Endothelial cell of umbilical vein (primary cell): ENCODE measurements around the gene GTF2H4. TPM values are rescaled to one million over a fixed set of nuclear protein-coding genes. Genes with fewer than 3 reads are reported as not detected.

Experiments used
- BruUV-seq: library from RNA; stranded (reverse); fragments of 400-500 nt; replicated peaks from 2 replicates; lab custom pipeline; 2021; lab: Mats Ljungman, UMichigan
- CTCF ChIA-PET: fragments of 300-600, 350-600 bp; sonication (Branson Sonifier 250); formaldehyde crosslinking; loops from one replicate; lab custom pipeline; 2021; ENCODE audit warnings: antibody characterized with exemption, inconsistent platforms; lab: Charles Lee
- POLR2A ChIA-PET: fragments of 300-600, 350-600 bp; sonication (Branson Sonifier 250); formaldehyde crosslinking; loops from one replicate; lab custom pipeline; 2021; ENCODE audit warnings: antibody characterized with exemption, inconsistent platforms; lab: Charles Lee
- DNase-seq: peaks from one replicate; pipeline ENCODE4 v3.0.0-alpha.2; 2011; ENCODE audit warnings: low read depth, low spot score
- FAIRE-seq: peaks from 2 replicates; lab custom pipeline; 2011; peaks lifted over from hg19 to GRCh38; lab: Jason Lieb, UNC
- H2AFZ ChIP-seq: 2 replicates; pipeline ENCODE4 v1.6.0; 2012; ENCODE audit warnings: low read depth, low read length, control low read depth, inconsistent platforms
- H3K27ac ChIP-seq: 2 replicates; pipeline ENCODE4 v1.5.1; 2011; ENCODE audit warnings: low read depth, mild to moderate bottlenecking, control low read depth, low read length, moderate library complexity; ENCODE audit not compliant: insufficient read depth
- H3K27me3 ChIP-seq, 2 experiments: 2 replicates each; pipeline versions ENCODE4 v1.6.0 to v1.6.1; 2011; ENCODE audit warnings: low read length in 2 of 2, mixed read lengths in 1 of 2; ENCODE audit not compliant: control insufficient read depth in 2 of 2, insufficient read depth in 2 of 2
- H3K36me3 ChIP-seq, 2 experiments: 2 replicates in 1 of 2; 3 replicates in 1 of 2; pipeline ENCODE4 v1.5.1; 2011; ENCODE audit warnings: low read length in 2 of 2, mild to moderate bottlenecking in 1 of 2, moderate library complexity in 1 of 2; ENCODE audit not compliant: control insufficient read depth in 2 of 2, insufficient read depth in 2 of 2; ENCODE audit errors: extremely low read depth in 1 of 2
- H3K4me1 ChIP-seq: 3 replicates; pipeline ENCODE4 v1.5.1; 2011; ENCODE audit warnings: mild to moderate bottlenecking, low read length; ENCODE audit not compliant: control insufficient read depth, insufficient read depth; ENCODE audit errors: extremely low read depth
- H3K4me2 ChIP-seq: 2 replicates; pipeline ENCODE4 v1.6.1; 2011; ENCODE audit warnings: low read length, control low read depth, mixed read lengths; ENCODE audit not compliant: insufficient read depth
- H3K4me3 ChIP-seq, 3 experiments: fragments of 200-600 bp in 1 of 3; sonication (generic), shearing (Covaris generic) in 1 of 3; replicated peaks in 1 of 3; 2 replicates each; pipeline ENCODE4 v1.5.1; 2011 to 2016; ENCODE audit warnings: control low read depth in 3 of 3, low read length in 3 of 3, mild to moderate bottlenecking in 2 of 3, inconsistent platforms in 1 of 3, low read depth in 1 of 3, moderate library complexity in 1 of 3; ENCODE audit not compliant: insufficient read depth in 1 of 3
- H3K79me2 ChIP-seq: 2 replicates; pipeline ENCODE4 v1.6.0; 2012; ENCODE audit warnings: low read length, inconsistent platforms; ENCODE audit not compliant: control insufficient read depth, insufficient read depth
- H3K9ac ChIP-seq: replicated peaks from 2 replicates; pipeline ENCODE3; 2011; ENCODE audit warnings: low read length, control low read depth; ENCODE audit not compliant: insufficient read depth; ENCODE audit errors: extremely low read depth
- H3K9me1 ChIP-seq: replicated peaks from 3 replicates; pipeline ENCODE4 v1.6.0; 2011; ENCODE audit warnings: mild to moderate bottlenecking, low read length; ENCODE audit not compliant: control insufficient read depth, insufficient read depth; ENCODE audit errors: extremely low read depth
- H3K9me3 ChIP-seq: replicated peaks from 2 replicates; pipeline ENCODE4 v1.5.1; 2012; ENCODE audit warnings: low read length, inconsistent platforms; ENCODE audit not compliant: control insufficient read depth, insufficient read depth
- H4K20me1 ChIP-seq: replicated peaks from 2 replicates; pipeline ENCODE3; 2011; ENCODE audit warnings: mild to moderate bottlenecking, low read length; ENCODE audit not compliant: control insufficient read depth, insufficient read depth; ENCODE audit errors: extremely low read depth
- CTCF ChIP-seq, 2 donors: IDR thresholded peaks; 1 replicate in 1 of 2; 2 replicates in 1 of 2; pipeline ENCODE4 v1.5.1; 2011; ENCODE audit warnings: low read length in 2 of 2, mild to moderate bottlenecking in 2 of 2, moderate library complexity in 2 of 2, control low read depth in 1 of 2, inconsistent platforms in 1 of 2, low read depth in 1 of 2; ENCODE audit not compliant: insufficient read depth in 1 of 2; ENCODE audit errors: extremely low read depth in 1 of 2
- EZH2 ChIP-seq: IDR thresholded peaks from 2 replicates; pipeline ENCODE4 v1.6.1; 2012; ENCODE audit warnings: borderline replicate concordance, low read depth, mild to moderate bottlenecking, moderate library complexity, low read length, inconsistent platforms; ENCODE audit not compliant: severe bottlenecking
- FOS ChIP-seq: IDR thresholded peaks from 2 replicates; pipeline ENCODE4 v1.6.1; 2011; ENCODE audit warnings: mild to moderate bottlenecking, low read length, moderate library complexity, borderline replicate concordance; ENCODE audit not compliant: insufficient read depth
- GATA2 ChIP-seq: IDR thresholded peaks from 2 replicates; pipeline ENCODE4 v1.7.0; 2011; ENCODE audit warnings: low read depth, mild to moderate bottlenecking, moderate library complexity, mixed read lengths, low read length; ENCODE audit not compliant: insufficient read length, insufficient read depth
- JUN ChIP-seq: IDR thresholded peaks from 2 replicates; pipeline ENCODE4 v1.6.1; 2011; ENCODE audit warnings: borderline replicate concordance, low read depth; ENCODE audit not compliant: insufficient read length, insufficient read depth
- MAX ChIP-seq: IDR thresholded peaks from 2 replicates; pipeline ENCODE4 v1.6.1; 2011; ENCODE audit not compliant: insufficient read depth, insufficient read length
- MYC ChIP-seq: IDR thresholded peaks from one replicate; pipeline ENCODE4 v1.6.1; 2011; ENCODE audit warnings: mild to moderate bottlenecking, low read depth, low read length
- POLR2A ChIP-seq: IDR thresholded peaks from 2 replicates; pipeline ENCODE4 v1.6.1; 2012; ENCODE audit warnings: low read depth, mild to moderate bottlenecking, control low read depth, low read length
- POLR2AphosphoS5 ChIP-seq: IDR thresholded peaks from 2 replicates; pipeline ENCODE4 v1.6.1; 2012; ENCODE audit warnings: low read depth, mild to moderate bottlenecking, control low read depth, low read length, moderate library complexity; ENCODE audit not compliant: insufficient read depth
- dilution Hi-C: fragments of 300-500 bp; cut with MboI; formaldehyde crosslinking; loops from one replicate; pipeline ENCODE4 v1.15.0; 2019; ENCODE audit warnings: low sequenced_read_pairs; ENCODE audit not compliant: extremely low pct_ligation_motif_present
- intact Hi-C: fragments of 100-400 bp; cut with micrococcal nuclease; formaldehyde crosslinking; loops from one replicate; pipeline ENCODE4 v1.10.0; 2022
- polyA plus RNA-seq, 4 experiments: library from polyadenylated mRNA; depleted of rRNA in 3 of 4; stranded (reverse) in 3 of 4; unstranded in 1 of 4; fragments of >200 nt; gene quantifications; 2 replicates each; pipeline versions ENCODE4 v1.2.1 to v1.2.3, GENCODE V29; 2011 to 2012; ENCODE audit warnings: missing spikeins in 1 of 4
- total RNA-seq: library from RNA; stranded (reverse); gene quantifications from 2 replicates; pipeline ENCODE4 v1.2.3, GENCODE V29; 2021

Gene GTF2H4
- total and polyA plus RNA-seq, 2 donors (not counting 3 experiments of a cell fraction or from before 2014, with no cell fraction given), result 40.5 to 52.6 TPM

- peak overlapping the region; percentile 45 for H3K9ac ChIP-seq
- dilution Hi-C loops (no loop called here), intact Hi-C loops (loop anchor here (1.0 kb wide), 1 partner anchor 85 kb away; no protein-coding TSS in a partner anchor)
Measured at GRCh38 chr6:30913721-30914075, 5.7 kb downstream of the GTF2H4 start.

More at GRCh38 chr6:30913721-30914075, 5.7 kb downstream of the GTF2H4 start:
- Histone ChIP-seq H4K20me1 (no peaks in the 10 kb centered on the region), H3K9me3 (no peaks in the 10 kb centered on the region), H3K27me3 (no peaks in the 10 kb centered on the region), H3K79me2 (peaks cover 8% of the 10 kb centered on the region), H3K9me1 (no peaks in the 10 kb centered on the region), H3K4me3 (peak overlapping the region in 2 of 3 experiments; percentile 37 to 44), H3K4me1 (peaks cover 29% of the 10 kb centered on the region), H3K4me2 (peak overlapping the region; percentile 50), H2AFZ (peak overlapping the region; percentile 85), H3K27ac (peak overlapping the region; percentile 67), H3K36me3 (peaks cover 7 to 31% of the 10 kb centered on the region in 2 experiments)
- TSS peak; percentile 22 for BruUV-seq
- DNase-seq (no peak), FAIRE-seq (no peak)
- CTCF ChIA-PET, result interaction anchor here (0.6 to 7.6 kb wide), 29 partner anchors 9 to 431 kb away, joined by 3 to 142 read pairs (median 4); partner anchors contain the start of genes DDR1, DHX16 and PSORS1C1
- POLR2A ChIA-PET, result interaction anchor here (0.6 to 0.9 kb wide), 2 partner anchors 85 to 102 kb away, joined by 3 read pairs; no protein-coding TSS in a partner anchor
- TF ChIP-seq MAX (no peak), EZH2 (no peak), FOS (no peak), POLR2AphosphoS5 (no peak), CTCF (IDR thresholded peaks at IDR 0.05; ENCODE audit: extremely low read depth in 1 of 2, insufficient read depth in 1 of 2, low read depth in 1 of 2, low read length in 2 of 2) (no peak), GATA2 (no peak), MYC (no peak), JUN (no peak), POLR2A (no peak)
